Measurements from ENCODE around the gene BDNF. TPM values are rescaled to one million over a fixed set of nuclear protein-coding genes. Genes with fewer than 3 reads are reported as not detected.

BDNF gene
- total RNA-seq, 1 experiment from 2014 or later, result 0.36 TPM

- BruUV-seq (replicated peaks), result no TSS peak
- CTCF ChIA-PET, result no interaction called here
- H3K9me3 ChIP-seq (ENCODE audit: control insufficient read depth, insufficient read depth, low read depth, low read length), result no peaks in the 10 kb centered on the region
- peaks cover 4% of the 10 kb centered on the region; the same call in 1 of the 2 replicates for H3K27me3 ChIP-seq (ENCODE audit: control insufficient read depth, insufficient read depth, low read length)
- POLR2A ChIA-PET, result no interaction called here
- TF ChIP-seq POLR2AphosphoS5 (IDR thresholded peaks at IDR 0.05; ENCODE audit: low read depth, low read length) (no peak), SIN3A (IDR thresholded peaks at IDR 0.05; ENCODE audit: borderline replicate concordance, insufficient read depth, low read depth, low read length) (no peak), TCF7L2 (IDR thresholded peaks at IDR 0.05; ENCODE audit: low read depth, low read length) (no peak)
- TF ChIP-seq, protein P1, sequence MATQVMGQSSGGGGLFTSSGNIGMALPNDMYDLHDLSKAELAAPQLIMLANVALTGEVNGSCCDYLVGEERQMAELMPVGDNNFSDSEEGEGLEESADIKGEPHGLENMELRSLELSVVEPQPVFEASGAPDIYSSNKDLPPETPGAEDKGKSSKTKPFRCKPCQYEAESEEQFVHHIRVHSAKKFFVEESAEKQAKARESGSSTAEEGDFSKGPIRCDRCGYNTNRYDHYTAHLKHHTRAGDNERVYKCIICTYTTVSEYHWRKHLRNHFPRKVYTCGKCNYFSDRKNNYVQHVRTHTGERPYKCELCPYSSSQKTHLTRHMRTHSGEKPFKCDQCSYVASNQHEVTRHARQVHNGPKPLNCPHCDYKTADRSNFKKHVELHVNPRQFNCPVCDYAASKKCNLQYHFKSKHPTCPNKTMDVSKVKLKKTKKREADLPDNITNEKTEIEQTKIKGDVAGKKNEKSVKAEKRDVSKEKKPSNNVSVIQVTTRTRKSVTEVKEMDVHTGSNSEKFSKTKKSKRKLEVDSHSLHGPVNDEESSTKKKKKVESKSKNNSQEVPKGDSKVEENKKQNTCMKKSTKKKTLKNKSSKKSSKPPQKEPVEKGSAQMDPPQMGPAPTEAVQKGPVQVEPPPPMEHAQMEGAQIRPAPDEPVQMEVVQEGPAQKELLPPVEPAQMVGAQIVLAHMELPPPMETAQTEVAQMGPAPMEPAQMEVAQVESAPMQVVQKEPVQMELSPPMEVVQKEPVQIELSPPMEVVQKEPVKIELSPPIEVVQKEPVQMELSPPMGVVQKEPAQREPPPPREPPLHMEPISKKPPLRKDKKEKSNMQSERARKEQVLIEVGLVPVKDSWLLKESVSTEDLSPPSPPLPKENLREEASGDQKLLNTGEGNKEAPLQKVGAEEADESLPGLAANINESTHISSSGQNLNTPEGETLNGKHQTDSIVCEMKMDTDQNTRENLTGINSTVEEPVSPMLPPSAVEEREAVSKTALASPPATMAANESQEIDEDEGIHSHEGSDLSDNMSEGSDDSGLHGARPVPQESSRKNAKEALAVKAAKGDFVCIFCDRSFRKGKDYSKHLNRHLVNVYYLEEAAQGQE (IDR thresholded peaks at IDR 0.05; ENCODE audit: insufficient read depth in 1 of 2, low read depth in 2 of 2, low read length in 1 of 2), result no peak
- TF ChIP-seq, protein P2, sequence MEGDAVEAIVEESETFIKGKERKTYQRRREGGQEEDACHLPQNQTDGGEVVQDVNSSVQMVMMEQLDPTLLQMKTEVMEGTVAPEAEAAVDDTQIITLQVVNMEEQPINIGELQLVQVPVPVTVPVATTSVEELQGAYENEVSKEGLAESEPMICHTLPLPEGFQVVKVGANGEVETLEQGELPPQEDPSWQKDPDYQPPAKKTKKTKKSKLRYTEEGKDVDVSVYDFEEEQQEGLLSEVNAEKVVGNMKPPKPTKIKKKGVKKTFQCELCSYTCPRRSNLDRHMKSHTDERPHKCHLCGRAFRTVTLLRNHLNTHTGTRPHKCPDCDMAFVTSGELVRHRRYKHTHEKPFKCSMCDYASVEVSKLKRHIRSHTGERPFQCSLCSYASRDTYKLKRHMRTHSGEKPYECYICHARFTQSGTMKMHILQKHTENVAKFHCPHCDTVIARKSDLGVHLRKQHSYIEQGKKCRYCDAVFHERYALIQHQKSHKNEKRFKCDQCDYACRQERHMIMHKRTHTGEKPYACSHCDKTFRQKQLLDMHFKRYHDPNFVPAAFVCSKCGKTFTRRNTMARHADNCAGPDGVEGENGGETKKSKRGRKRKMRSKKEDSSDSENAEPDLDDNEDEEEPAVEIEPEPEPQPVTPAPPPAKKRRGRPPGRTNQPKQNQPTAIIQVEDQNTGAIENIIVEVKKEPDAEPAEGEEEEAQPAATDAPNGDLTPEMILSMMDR (IDR thresholded peaks at IDR 0.05), result no peak
- ATAC-seq (no peak), DNase-seq (ENCODE audit: low read depth, low spot score) (no peak)
- in situ Hi-C loops (cut with HindIII; ENCODE audit: low pct_unique_long_range_greater_than_20kb, low sequenced_read_pairs) (loop anchor here (25.0 kb wide), 1 partner anchor 401 kb away; the partner anchor contains the start of genes KIF18A and METTL15), intact Hi-C loops (cut with micrococcal nuclease; ENCODE audit: unreplicated experiment) (loop anchor here (10.0 kb wide), 1 partner anchor 353 kb away; no protein-coding TSS in a partner anchor)
- no peaks in the 10 kb centered on the region for H3K36me3 ChIP-seq (ENCODE audit: control insufficient read depth, insufficient read depth, low read length)
- no peak overlapping the region for H3K27ac ChIP-seq (ENCODE audit: low read length)
- H3K4me3 ChIP-seq (ENCODE audit: low read depth in 2 of 2, low read length in 2 of 2), result no peak overlapping the region
- no peaks in the 10 kb centered on the region for H3K4me1 ChIP-seq (ENCODE audit: control insufficient read depth, insufficient read depth, low read length)
Observed at GRCh38 chr11:27711725-27712124, 11.5 kb upstream of the BDNF start.

DNA sequence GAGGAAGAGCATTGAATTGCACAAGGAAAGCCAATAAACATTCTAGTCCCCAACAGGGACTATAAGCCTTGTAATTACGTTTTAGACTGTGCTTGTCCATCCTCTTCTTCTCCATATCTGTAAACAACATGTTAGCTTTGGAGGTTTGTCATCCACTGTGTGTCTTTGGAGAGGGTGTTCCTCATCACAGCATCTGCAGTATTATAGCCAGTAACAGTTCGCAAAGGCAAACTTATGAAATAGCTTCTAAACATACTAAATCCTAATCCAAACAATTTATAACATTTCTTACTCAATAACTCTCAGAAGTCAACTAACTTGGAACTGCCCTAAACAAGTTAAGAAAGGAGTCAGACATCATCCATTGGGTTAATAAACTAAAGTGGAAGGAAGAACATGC, 10.3 kb upstream of the BDNF start:
- intact Hi-C loops (cut with micrococcal nuclease; ENCODE audit: unreplicated experiment), result loop anchor here (10.0 kb wide), 1 partner anchor 354 kb away; no protein-coding TSS in a partner anchor
- TF ChIP-seq, protein P1 (IDR thresholded peaks at IDR 0.05; ENCODE audit: insufficient read depth in 1 of 2, low read depth in 2 of 2, low read length in 1 of 2), result no peak
- TF ChIP-seq, protein P2 (IDR thresholded peaks at IDR 0.05), result no peak
- Histone ChIP-seq H3K27ac (ENCODE audit: low read length) (no peak overlapping the region), H3K36me3 (ENCODE audit: control insufficient read depth, insufficient read depth, low read length) (no peaks in the 10 kb centered on the region), H3K27me3 (ENCODE audit: control insufficient read depth, insufficient read depth, low read length) (peaks cover 2% of the 10 kb centered on the region; the same call in 1 of the 2 replicates), H3K4me3 (ENCODE audit: low read depth in 2 of 2, low read length in 2 of 2) (no peak overlapping the region), H3K9me3 (ENCODE audit: control insufficient read depth, insufficient read depth, low read depth, low read length) (no peaks in the 10 kb centered on the region), H3K4me1 (ENCODE audit: control insufficient read depth, insufficient read depth, low read length) (no peaks in the 10 kb centered on the region)
- ChIA-PET CTCF (interaction anchor here (0.8 kb wide), 1 partner anchor 12 kb away, joined by 10 read pairs; no protein-coding TSS in a partner anchor), POLR2A (no interaction called here)
- BruUV-seq (replicated peaks), result no TSS peak
- no peak for ATAC-seq
- in situ Hi-C loops (cut with HindIII; ENCODE audit: low pct_unique_long_range_greater_than_20kb, low sequenced_read_pairs), result loop anchor here (25.0 kb wide), 1 partner anchor 402 kb away; the partner anchor contains the start of genes KIF18A and METTL15
- DNase-seq (ENCODE audit: low read depth, low spot score), result no peak

Measured in Panc1 (cell line).